Uterus (tissue), 4 donors: ENCODE measurements around the gene GRIK5. TPM values are rescaled to one million over a fixed set of nuclear protein-coding genes. Genes with fewer than 3 reads are reported as not detected.

Experiments used
- DNase-seq, 2 donors: peaks; one replicate each; pipeline ENCODE4 v3.0.0-alpha.2; 2019 to 2020
- H3K27ac ChIP-seq, 2 donors: fragments of 200-600 bp; sonication (generic); 1 replicate in 1 of 2; 2 replicates in 1 of 2; pipeline ENCODE4 v1.5.1; 2016 to 2018
- H3K27me3 ChIP-seq, 2 donors: fragments of 200-600 bp; sonication (generic); one replicate each; pipeline ENCODE4 v1.5.1; 2018 to 2019; ENCODE audit warnings: control low read depth in 1 of 2
- H3K36me3 ChIP-seq, 2 donors: fragments of 200-600 bp; sonication (generic); one replicate each; pipeline ENCODE4 v1.5.1; 2019; ENCODE audit warnings: control low read depth in 1 of 2
- H3K4me1 ChIP-seq, 2 donors: fragments of 200-600 bp; sonication (generic); one replicate each; pipeline ENCODE4 v1.5.1; 2018 to 2019; ENCODE audit warnings: control low read depth in 1 of 2
- H3K4me3 ChIP-seq, 2 donors: fragments of 200-600 bp; sonication (generic); 1 replicate in 1 of 2; 2 replicates in 1 of 2; pipeline ENCODE4 v1.5.1; 2018 to 2019; ENCODE audit warnings: mild to moderate bottlenecking in 1 of 2
- H3K9me3 ChIP-seq, 2 donors: fragments of 200-600 bp; sonication (generic); one replicate each; pipeline ENCODE4 v1.5.1; 2019; ENCODE audit warnings: control low read depth in 1 of 2
- CTCF ChIP-seq, 4 experiments: fragments of 200-600 bp in 2 of 4; fragments of 450-650 bp in 2 of 4; sonication (generic) in 2 of 4; IDR thresholded peaks; one replicate each; pipeline ENCODE4 v1.5.1; 2016 to 2019; ENCODE audit warnings: antibody characterized with exemption in 4 of 4, mild to moderate bottlenecking in 2 of 4, moderate library complexity in 1 of 4
- POLR2A ChIP-seq, 2 donors: fragments of 450-650 bp; IDR thresholded peaks; one replicate each; pipeline ENCODE4 v1.6.1; 2016; ENCODE audit warnings: antibody characterized with exemption in 2 of 2, mild to moderate bottlenecking in 1 of 2, moderate library complexity in 1 of 2
- intact Hi-C: fragments of 100-400 bp; cut with DNase I; formaldehyde crosslinking; loops from one replicate; pipeline ENCODE4 v1.15.1; 2023; ENCODE audit warnings: low total_unique reads
- total RNA-seq, 4 donors: library from RNA; depleted of rRNA in 3 of 4; stranded (reverse); fragments of >200 nt in 3 of 4; gene quantifications; one replicate each; pipeline versions ENCODE4 v1.1.0 to v1.2.4, GENCODE V29; 2014 to 2023
- donor health status: DM: yes; HTN: yes; CAD: no.

The GRIK5 gene
- total RNA-seq, 4 donors from 2014 or later = 5.6 to 17.8 (median 7.0) TPM; not detected in 1

- intact Hi-C loops = no loop called here
- Histone ChIP-seq H3K27me3 (peaks cover 2 to 13% of the 10 kb centered on the region in 2 donors), H3K27ac (no peak overlapping the region)
Measured at GRCh38 chr19:41991025-41991424, 79.0 kb downstream of the GRIK5 start.

GRCh38 chr19:41990615-41991014, 79.4 kb downstream of the GRIK5 start:
- no peaks in the 10 kb centered on the region for H3K9me3 ChIP-seq
- no peak overlapping the region for H3K27ac ChIP-seq
- no peak overlapping the region for H3K4me3 ChIP-seq
- H3K4me1 ChIP-seq = peaks cover 0 to 4% of the 10 kb centered on the region in 2 donors
- H3K36me3 ChIP-seq = no peaks in the 10 kb centered on the region
- H3K27me3 ChIP-seq = peaks cover 2 to 11% of the 10 kb centered on the region in 2 donors
- DNase-seq = no peak
- TF ChIP-seq POLR2A (IDR thresholded peaks at IDR 0.05) (no peak), CTCF (IDR thresholded peaks at IDR 0.05) (no peak)
- intact Hi-C loops = no loop called here

More at GRCh38 chr19:41991025-41991424, 79.0 kb downstream of the GRIK5 start:
- Histone ChIP-seq H3K4me3 (no peak overlapping the region), H3K4me1 (peaks cover 0 to 4% of the 10 kb centered on the region in 2 donors), H3K9me3 (no peaks in the 10 kb centered on the region), H3K36me3 (no peaks in the 10 kb centered on the region)
- TF ChIP-seq CTCF (IDR thresholded peaks at IDR 0.05) (no peak), POLR2A (IDR thresholded peaks at IDR 0.05) (no peak)
- no peak for DNase-seq

GRCh38 chr19:41990028-41990427, 80.0 kb downstream of the GRIK5 start:
- intact Hi-C loops = no loop called here
- TF ChIP-seq POLR2A (IDR thresholded peaks at IDR 0.05) (no peak), CTCF (IDR thresholded peaks at IDR 0.05) (no peak)
- no peak overlapping the region for H3K27ac ChIP-seq

GRCh38 chr19:41988947-41989346, 81.1 kb downstream of the GRIK5 start:
- TF ChIP-seq CTCF (IDR thresholded peaks at IDR 0.05) (no peak), POLR2A (IDR thresholded peaks at IDR 0.05) (no peak)
- Histone ChIP-seq H3K36me3 (no peaks in the 10 kb centered on the region), H3K9me3 (no peaks in the 10 kb centered on the region), H3K4me3 (no peak overlapping the region), H3K4me1 (peaks cover 0 to under 1% of the 10 kb centered on the region in 2 donors), H3K27ac (no peak overlapping the region), H3K27me3 (peaks cover 0 to 5% of the 10 kb centered on the region in 2 donors)
- intact Hi-C loops = no loop called here
- DNase-seq = no peak

More at GRCh38 chr19:41990028-41990427, 80.0 kb downstream of the GRIK5 start:
- no peak overlapping the region for H3K4me3 ChIP-seq
- H3K4me1 ChIP-seq = peaks cover 0 to 4% of the 10 kb centered on the region in 2 donors
- no peaks in the 10 kb centered on the region for H3K9me3 ChIP-seq
- H3K36me3 ChIP-seq = no peaks in the 10 kb centered on the region
- DNase-seq = no peak
- H3K27me3 ChIP-seq = peaks cover 0 to 11% of the 10 kb centered on the region in 2 donors

GRCh38 chr19:41987141-41987860, 82.7 kb downstream of the GRIK5 start:
- no peaks in the 10 kb centered on the region for H3K36me3 ChIP-seq
- H3K4me3 ChIP-seq = no peak overlapping the region
- intact Hi-C loops = no loop called here
- no peaks in the 10 kb centered on the region for H3K4me1 ChIP-seq
- DNase-seq = no peak
- no peaks in the 10 kb centered on the region for H3K9me3 ChIP-seq
- no peaks in the 10 kb centered on the region for H3K27me3 ChIP-seq
- no peak overlapping the region for H3K27ac ChIP-seq
- no peak for TF ChIP-seq POLR2A (IDR thresholded peaks at IDR 0.05)
- TF ChIP-seq CTCF (IDR thresholded peaks at IDR 0.05) = no peak
